ENCODE results near the gene CWH43.
"Not testable (repeated sequence)": the region's sequence is repeated elsewhere in the genome, so short reads cannot be mapped to it uniquely, and the experiment has no call there.

Gene CWH43

DNA sequence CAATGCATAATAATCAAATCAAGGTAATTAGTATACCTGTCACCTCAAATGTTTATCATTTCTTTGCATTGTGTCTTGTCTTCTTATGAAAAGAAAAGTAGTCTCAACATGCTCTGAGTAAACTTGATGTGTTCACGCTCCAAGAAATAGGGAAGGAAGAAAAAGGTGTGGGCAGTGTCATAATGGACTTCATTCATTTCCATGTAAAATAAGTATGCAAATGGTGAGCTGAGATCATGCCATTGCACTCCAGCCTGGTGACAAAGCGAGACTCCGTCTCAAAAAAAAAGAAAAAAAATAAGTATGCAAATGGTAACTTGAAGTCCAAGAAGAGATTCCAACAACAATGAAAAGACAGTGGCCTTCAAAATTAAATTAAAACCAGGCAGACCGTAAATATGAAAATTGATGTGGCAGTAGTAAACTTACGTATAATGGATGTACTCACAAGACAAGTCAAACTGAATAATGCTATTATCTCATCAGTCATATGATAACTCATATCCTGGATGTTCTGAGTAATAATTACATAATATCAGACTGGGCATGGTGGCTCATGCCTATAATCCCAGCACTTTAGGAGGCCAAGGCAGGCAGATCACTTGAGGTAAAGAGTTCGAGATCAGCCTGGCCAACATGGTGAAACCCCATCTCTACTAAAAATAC is 6.0 kb upstream of the CWH43 start:
- FAIRE-seq: no peak

DNA sequence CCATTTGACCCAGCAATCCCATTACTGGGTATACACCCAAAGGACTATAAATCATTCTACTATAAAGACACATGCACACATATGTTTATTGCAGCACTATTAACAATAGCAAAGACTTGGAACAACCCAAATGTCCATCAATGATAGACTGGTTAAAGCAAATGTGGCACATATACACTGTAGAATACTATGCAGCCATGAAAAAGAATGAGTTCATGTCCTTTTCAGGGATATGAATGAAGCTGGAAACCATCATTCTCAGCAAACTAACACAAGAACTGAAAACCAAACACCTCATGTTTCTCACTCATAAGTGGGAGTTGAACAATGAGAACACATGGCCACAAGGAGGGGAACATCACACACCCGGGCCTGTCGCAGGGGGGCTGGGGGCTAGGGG is 2.1 kb upstream of the CWH43 start:
- FAIRE-seq: not testable (repeated sequence)

DNA sequence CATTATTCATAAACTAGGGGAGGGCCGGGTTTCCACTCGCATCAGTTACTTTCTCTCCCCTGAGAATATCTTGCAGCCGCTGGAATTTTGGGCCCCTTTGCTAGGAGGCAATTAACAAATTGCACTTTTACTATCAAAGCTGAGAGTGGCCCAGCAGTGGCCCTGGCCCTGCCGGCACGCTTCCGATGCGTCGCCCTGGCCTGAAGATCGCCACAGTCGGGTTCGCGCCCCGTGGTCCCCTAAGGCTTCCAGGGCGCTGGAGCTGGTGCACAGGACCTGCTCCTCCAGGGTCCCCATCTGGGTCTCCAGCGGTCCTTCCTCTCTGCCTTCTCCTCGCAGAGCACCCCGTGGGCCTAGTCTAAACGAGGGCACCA is 486 bp upstream of the CWH43 start:
- no peak for FAIRE-seq

DNA sequence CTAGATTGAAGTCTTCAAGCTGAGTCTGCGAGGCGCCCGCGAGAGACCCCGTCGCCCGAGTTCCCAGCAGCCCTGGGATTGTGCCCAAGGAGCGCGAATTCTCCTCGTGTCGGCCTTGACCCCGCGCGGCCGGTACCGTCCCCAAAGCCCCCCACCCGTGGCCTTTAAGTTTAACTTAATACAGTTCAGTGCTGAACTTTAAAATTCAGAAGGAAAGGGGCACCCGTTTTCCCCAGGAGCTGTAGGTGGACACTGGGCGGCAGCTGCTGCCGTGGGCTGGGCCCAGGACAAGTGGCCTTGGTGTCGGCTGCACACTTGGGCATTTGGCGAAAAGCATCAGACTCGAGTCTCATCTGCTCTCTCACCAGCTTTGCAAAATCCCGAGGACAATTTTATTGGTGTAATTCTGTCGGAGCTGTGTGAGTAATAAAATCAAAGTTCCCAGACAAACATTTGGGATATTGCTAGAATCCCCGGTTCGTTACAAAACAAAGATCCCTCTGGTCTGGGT is 634 bp downstream of the CWH43 start:
- no peak for FAIRE-seq

DNA sequence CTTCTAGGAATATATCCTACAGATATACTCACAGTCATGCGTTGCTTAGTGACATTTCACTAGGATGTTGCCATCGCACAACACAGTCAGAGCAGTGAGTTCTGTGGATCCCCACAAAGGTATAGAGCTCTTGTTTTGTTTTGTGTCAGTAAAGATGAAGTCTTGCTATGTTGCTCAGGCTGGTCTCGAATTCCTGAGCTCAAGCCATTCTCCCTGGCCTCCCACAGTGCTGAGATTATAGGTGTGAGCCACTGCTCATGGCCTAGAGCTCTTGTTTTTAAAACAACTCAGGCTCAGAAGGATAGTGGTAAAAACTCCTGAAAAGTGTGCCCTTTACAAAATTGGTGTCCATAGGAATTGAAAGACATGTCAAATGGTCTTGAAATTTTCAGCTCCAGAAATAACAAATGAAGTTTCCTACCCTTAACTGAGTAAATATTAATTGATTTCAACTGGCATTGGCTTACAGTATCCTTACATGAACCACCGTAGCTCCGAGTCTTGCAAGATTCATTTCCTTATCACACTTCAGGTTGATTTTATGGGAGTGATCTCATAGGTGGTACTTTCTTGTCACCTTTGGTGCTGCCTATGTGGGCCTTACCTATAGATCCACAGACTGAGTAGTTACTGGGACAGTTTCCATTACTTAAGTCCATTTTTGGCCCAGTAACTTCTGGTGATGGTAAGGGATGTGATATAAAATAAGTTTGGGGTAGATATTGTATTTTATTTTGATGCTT is 3.6 kb downstream of the CWH43 start:
- FAIRE-seq: no peak

DNA sequence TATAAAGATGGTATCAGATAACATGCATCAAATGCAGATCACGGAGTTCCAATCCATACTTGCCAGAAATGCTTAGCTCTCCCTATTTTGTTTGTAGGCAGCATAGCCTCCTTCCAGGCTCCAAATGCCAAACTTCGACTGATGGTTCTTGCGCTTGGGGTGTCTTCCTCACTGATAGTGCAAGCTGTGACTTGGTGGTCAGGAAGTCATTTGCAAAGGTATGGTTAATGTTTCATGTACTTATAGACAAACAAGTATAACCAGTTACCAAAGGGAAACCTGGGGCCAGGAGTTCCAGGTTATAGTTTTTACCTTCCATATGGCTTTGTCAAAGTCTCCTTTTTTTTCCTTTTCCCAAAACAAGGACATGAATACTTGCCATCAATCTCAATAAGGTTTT is 5.3 kb downstream of the CWH43 start:
- no peak for FAIRE-seq

DNA sequence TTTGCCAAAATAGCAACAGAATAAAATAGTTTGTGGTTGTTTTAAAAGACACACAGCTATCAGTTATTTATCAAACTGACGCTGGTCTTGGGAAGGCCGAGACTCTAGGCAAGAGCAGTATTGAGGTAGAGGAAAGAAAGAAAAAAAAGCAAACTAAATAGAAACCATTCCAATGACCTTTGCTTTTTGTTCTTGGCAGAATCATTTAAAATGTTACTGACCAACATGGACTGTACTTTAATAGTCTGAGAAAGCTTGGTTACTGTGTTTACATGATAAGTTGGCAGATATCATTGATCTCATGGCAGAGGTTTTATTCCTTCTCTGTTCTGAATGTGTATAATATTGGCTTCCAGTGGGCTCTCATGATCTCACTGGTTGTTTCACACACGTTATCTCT is 11.9 kb downstream of the CWH43 start:
- no peak for FAIRE-seq

DNA sequence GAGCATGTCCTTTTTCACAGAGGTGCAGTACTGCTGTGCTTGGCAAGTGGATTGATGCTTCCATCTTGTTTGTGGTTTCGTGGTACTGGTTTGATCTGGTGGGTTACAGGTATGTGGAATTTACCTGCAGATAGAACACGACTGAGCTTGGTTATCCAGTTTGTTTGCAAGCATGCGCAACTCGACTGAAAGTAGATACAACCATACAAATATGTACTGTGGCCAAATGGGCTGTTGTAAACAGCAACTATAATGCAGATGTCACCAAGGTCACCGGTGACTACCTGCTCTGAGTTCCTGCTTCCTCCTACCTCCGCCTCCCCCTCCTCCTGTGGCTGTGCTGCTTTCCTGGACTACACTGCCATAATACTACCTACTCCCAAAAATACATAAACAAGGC is 12.4 kb downstream of the CWH43 start:
- no peak for FAIRE-seq

DNA sequence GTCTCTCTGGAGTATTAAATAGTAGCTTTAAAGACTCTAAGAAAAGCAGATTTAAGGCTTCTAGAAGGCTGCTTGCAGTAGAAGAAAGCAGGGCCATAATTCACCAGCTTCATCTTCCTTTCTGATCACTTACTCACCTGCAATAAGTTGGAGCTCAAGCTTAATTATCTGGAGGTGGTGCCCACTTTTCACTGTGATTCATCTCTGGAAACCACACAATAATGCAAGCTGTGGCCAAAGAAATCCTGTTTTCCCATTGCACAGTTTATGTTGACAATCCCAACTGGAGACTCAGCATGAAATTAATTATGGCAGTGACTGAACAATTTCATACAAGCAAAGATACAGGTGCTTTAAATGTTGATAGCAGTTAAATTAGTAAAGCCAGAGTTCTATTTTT is 14.7 kb downstream of the CWH43 start:
- no peak for FAIRE-seq

DNA sequence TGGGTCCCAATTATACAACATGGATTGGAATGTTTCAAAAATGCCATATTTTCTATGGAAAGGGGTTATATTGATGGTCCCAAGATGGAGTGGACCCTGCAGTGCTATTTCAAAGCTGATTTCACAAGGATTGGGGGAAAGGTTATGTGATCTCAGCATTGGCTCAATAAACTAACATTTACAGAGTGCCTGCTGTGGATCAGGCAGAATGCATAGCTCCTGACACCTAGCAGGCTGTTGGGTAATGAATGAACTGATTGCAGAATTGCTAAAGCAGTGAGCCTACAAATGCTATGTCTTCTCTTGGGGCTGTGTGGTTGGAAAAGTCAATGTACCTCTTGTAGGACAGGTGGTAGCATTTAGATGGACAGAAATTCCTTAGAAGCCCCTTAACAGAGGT is 16.9 kb downstream of the CWH43 start:
- FAIRE-seq: no peak

DNA sequence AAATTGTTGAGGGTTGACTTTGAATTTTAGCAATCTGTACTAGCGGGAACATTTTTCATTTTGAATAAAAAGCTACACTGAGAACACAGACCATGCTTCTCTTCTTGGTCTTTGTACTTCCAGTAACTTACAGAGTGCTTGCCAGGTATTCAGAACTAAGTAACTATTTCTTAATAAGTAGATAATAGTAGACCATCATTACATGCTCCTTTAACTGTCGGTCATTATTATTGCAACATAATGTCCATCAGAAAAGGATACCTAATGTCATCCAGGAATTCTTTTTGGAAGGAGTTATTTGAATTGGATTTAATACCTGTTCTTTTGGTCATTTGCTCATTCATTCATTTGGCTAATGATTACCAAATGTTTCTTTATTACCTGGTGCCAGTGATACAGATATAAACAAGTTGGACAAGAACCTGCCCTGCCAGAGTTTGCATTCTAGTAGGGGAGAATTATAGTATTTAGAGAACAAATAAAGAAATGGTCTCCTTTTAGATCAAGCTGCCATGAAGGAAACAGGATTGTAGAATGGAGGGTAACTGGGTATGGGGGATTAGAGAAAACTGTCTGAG is 32.7 kb downstream of the CWH43 start:
- no peak for FAIRE-seq

DNA sequence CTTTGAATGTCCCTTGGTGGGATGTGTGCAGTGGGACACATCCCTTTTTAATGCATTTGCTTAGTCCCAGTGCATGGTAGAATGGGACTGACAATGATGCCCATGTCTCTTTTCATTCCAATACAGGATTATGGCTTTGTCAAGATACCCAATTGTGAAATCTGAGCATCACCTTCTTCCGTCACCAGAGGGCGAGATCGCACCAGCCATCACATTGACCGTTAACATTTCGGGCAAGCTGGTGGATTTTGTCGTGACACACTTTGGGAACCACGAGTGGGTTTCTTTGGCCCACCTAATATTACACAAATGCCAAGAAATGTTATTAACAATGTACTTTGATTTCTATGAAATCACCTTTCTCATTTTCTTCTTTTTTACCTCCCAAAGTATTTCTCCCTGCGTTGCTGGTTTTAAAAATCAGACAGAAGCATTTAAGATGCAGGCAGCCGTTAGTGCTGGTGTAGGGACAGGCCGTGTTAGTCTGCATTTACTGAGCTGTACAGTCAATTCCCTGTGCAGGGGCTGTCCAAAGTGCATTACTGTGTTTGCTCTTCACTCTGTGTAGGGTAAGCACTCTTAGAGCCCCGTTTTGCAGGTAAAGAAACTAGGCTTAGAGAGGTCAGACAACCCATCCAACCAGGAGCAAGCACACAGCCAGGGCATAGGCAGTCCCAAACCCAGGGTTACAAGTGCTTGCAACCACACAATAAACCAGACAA is 46.5 kb downstream of the CWH43 start:
- FAIRE-seq: no peak

DNA sequence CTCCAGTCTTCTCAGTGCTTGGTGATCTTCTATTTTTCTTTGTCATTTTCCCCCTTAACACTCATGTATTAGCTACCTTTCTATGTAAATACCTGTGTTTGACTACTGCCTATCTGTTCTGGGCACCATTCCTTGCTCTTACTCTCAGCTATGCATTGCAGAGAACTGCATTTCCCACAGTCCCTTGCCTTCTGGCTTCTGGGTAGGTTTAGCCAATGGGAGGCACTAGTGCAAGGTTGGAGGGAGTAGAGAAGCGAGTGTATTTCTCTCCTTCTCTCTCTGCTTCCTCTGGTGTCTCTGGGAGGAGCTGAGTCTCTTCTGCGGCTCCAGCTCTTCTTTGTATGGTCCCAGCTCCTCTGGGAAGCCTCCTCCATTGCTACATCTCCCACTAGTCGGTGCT is 50.5 kb downstream of the CWH43 start:
- FAIRE-seq: no peak

DNA sequence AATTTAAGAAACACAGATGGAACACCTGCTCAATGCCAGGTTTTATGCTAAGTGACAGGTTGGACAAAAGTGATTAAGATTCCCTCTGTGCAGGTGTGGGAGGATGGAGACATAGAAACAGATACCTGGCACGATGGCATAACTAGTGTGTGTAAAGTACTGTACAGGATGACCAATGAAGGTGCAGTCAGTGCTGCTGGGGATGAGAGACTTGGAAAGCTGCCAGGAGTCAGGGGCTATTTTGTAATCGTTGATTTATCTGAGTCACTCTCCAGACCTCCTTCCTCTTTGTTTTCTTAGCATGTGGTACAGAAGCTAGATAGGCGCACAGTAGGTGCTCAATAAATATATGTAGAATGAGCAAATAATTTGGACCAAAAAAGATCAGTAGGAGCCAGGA is 58.2 kb downstream of the CWH43 start:
- FAIRE-seq: no peak

DNA sequence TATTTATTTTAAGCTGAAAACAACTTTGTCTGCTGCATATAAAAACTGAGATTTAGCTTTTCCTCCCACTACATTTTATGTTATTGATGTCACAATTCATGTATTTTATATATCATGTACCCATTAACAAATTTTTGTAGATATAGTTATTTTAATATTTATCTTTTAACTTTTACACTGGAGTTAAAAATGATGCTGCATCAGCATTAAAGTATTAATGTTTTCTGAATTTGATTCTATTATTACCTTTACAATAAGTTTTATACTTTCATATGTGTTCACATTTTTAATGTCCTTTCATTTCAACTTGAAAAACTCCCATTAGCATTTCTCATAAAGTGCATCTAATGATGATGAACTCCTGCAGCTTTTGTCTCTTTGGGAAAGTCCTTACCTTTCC is 72.2 kb downstream of the CWH43 start:
- no peak for FAIRE-seq

DNA sequence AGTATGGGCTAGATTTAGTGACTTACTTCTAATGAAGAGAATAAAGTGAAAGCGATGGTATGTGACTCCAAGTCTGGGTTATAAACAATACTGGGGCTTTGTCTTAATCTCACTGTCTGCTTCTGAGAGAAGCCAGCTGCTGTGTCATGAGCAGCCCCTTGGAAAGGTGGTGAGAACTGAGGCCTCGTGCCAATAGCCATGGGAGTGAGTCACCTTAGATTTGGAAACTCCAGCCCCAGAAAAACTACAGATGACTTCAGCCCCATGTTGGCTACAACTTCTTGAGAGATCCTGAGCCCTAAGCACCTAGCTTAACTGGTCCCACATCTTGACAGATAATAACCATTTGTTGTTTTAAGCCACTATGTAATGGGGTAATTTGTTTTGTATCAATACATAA is 77.6 kb downstream of the CWH43 start:
- FAIRE-seq: no peak

DNA sequence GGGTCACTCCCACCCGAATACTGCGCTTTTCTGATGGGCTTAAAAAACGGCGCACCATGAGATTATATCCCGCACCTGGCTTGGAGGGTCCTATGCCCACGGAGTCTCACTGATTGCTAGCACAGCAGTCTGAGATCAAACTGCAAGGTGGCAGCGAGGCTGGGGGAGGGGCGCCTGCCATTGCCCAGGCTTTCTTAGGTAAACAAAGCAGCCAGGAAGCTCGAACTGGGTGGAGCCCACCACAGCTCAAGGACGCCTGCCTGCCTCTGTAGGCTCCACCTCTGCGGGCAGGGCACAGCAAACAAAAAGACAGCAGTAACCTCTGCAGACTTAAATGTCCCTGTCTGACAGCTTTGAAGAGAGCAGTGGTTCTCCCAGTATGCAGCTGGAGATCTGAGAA is 86.1 kb downstream of the CWH43 start:
- FAIRE-seq: not testable (repeated sequence)

DNA sequence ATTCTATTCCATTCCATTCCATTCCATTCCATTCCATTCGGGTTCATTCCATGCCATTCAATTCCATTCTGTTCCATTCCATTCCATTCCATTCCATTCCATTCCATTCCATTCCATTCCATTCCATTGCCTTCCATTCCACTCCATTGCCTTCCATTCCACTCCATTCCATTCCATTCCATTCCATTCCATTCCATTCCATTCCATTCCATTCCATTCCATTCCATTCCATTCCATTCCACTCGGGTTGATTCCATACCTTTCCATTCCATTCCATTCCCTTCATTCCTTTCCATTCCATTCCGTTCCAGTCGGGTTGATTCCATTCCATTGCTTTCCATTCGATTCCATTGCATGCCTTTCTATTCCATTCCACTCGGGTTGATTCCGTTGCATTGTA is 105.8 kb downstream of the CWH43 start:
- not testable (repeated sequence) for FAIRE-seq

DNA sequence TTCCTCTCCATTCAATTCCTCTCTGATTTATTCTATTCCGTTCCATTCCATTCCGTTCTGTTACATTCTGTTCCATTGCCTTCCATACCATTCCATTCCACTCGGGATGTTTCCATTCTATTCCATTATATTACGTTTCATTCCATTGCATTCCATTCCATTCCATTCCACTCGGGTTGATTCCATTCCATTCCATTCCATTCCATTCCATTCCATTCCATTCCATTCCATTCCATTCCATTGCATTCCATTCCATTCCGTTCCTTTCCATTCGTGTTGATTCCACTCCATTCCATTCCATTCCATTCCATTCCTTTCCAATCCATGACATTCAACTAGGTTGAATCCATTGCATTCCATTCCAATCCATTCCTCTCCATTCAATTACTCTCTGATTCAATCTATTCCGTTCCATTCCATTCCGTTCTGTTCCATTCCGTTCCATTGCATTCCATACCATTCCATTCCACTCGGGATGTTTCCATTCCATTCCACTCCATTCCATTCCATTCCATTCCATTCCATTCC is 106.6 kb downstream of the CWH43 start:
- FAIRE-seq: not testable (repeated sequence)

DNA sequence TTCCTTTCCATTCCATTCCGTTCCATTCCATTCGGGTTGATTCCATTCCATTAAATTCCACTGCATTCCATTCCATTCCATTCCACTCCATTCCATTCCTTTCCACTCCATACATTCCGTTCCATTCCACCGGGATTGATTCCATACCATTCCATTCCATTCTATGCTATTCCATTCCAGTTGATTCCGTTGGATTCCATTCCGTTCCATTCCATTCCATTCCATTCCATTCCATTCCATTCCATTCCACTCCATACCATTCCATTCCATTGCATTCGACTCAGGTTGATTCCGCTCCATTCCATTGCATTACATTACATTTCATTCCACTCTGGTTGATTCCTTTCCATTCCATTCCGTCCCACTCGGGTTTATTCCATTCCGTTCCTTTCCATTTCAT is 110.1 kb downstream of the CWH43 start:
- FAIRE-seq: not testable (repeated sequence)

DNA sequence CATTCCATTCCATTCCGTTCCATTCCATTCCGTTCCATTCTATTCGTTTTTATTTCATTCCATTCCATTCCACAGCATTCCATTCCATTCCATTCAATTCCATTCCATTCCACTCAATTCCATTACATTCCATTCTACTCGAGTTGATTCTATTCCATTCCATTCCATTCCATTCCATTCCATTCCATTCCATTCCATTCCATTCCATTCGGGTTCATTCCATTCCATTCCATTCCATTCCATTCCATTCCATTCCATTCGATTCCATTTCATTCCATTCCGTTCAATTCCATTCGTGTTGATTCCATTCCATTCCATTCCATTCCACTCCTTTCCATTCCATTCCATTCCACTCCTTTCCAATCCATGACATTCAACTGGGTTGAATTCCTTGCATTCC is 110.6 kb downstream of the CWH43 start:
- not testable (repeated sequence) for FAIRE-seq

DNA sequence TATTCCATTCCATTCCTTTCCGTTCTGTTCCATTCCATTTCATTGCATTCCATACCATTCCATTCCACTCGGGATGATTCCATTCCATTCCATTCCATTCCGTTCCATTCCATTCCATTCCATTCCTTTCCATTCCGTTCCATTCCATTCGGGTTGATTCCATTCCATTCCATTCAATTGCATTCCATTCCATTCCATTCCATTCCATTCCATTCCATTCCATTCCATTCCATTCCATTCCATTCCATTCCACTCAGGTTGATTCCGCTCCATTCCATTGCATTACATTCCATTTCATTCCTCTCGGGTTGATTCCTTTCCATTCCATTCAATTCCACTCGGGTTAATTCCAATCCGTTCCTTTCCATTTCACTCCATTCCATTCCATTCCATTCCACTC is 111.0 kb downstream of the CWH43 start:
- FAIRE-seq: not testable (repeated sequence)

DNA sequence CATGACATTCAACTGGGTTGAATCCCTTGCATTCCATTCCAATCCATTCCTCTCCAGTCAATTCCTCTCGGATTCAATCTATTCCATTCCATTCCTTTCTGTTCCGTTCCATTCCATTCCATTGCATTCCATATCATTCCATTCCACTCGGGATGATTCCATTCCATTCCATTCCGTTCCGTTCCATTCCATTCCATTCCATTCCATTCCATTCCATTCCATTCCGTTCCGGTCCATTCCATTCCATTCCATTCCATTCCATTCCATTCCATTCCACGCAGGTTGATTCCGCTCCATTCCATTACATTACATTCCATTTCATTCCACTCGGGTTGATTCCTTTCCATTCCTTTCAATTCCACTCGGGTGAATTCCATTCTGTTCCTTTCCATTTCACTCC is 111.4 kb downstream of the CWH43 start:
- not testable (repeated sequence) for FAIRE-seq
